GM20000 (cell line): ENCODE data around the gene NXPH4.

Experiments used
- DNase-seq: peaks from one replicate; pipeline ENCODE4 v3.0.0; 2012; ENCODE audit warnings: low spot score
- CTCF ChIP-seq: IDR thresholded peaks from 2 replicates; pipeline ENCODE4 v1.5.1; 2012; ENCODE audit warnings: mild to moderate bottlenecking, control low read depth; ENCODE audit errors: extremely low read depth, missing control alignments

The NXPH4 gene

GRCh38 chr12:57209916-57210315, 6.7 kb upstream of the NXPH4 start:
- no peak for TF ChIP-seq CTCF
- DNase-seq = no peak

GRCh38 chr12:57210461-57210860, 6.1 kb upstream of the NXPH4 start:
- no peak for TF ChIP-seq CTCF
- DNase-seq = no peak

- DNase-seq = no peak
Measured at GRCh38 chr12:57210926-57211692, 5.5 kb upstream of the NXPH4 start.

GRCh38 chr12:57211791-57212700, 4.5 kb upstream of the NXPH4 start:
- DNase-seq = no peak
- no peak for TF ChIP-seq CTCF

More at GRCh38 chr12:57210926-57211692, 5.5 kb upstream of the NXPH4 start:
- TF ChIP-seq CTCF = no peak

GRCh38 chr12:57212701-57213057, 3.9 kb upstream of the NXPH4 start:
- TF ChIP-seq CTCF = no peak

GRCh38 chr12:57213058-57213715, 3.4 kb upstream of the NXPH4 start:
- peak; percentile 92 for DNase-seq
- TF ChIP-seq CTCF = peak; percentile 95

More at GRCh38 chr12:57212701-57213057, 3.9 kb upstream of the NXPH4 start:
- DNase-seq = no peak
